WTC11 (cell line): ENCODE results near the gene WDR49. TPM values are rescaled to one million over a fixed set of nuclear protein-coding genes. Genes with fewer than 3 reads are reported as not detected.

Experiments used
- ATAC-seq: fragments of 200-7000 bp; cut with Tn5 transposase; 2 replicates; pipeline ENCODE4 v1.10.0; 2021; ENCODE audit warnings: mild to moderate bottlenecking, moderate library complexity
- CTCF ChIA-PET: fragments of 300-600 bp; sonication (Branson Sonifier 250); formaldehyde crosslinking; loops from one replicate; lab custom pipeline; 2021; ENCODE audit warnings: antibody characterized with exemption; lab: Charles Lee
- POLR2A ChIA-PET: fragments of 350-600 bp; sonication (Branson Sonifier 250); formaldehyde crosslinking; loops from one replicate; lab custom pipeline; 2021; ENCODE audit warnings: antibody characterized with exemption; lab: Charles Lee
- DNase-seq: peaks from one replicate; pipeline ENCODE4 v3.0.0; 2021; ENCODE audit warnings: low spot score
- H3K27ac Mint-ChIP-seq: 2 replicates; pipeline ENCODE4 v1.8.0; 2021; ENCODE audit warnings: mixed read lengths
- H3K27me3 Mint-ChIP-seq: 2 replicates; pipeline ENCODE4 v1.8.0; 2021; ENCODE audit warnings: low read depth, mild to moderate bottlenecking, moderate library complexity, mixed read lengths
- H3K36me3 Mint-ChIP-seq: 2 replicates; pipeline ENCODE4 v1.8.0; 2021; ENCODE audit warnings: mixed read lengths
- H3K4me1 Mint-ChIP-seq: 2 replicates; pipeline ENCODE4 v1.8.0; 2022; ENCODE audit warnings: mixed read lengths
- H3K4me3 Mint-ChIP-seq: 2 replicates; pipeline ENCODE4 v1.8.0; 2021; ENCODE audit warnings: mild to moderate bottlenecking, moderate library complexity, mixed read lengths
- H3K9me3 Mint-ChIP-seq: 2 replicates; pipeline ENCODE4 v1.8.0; 2021; ENCODE audit warnings: mixed read lengths
- AR ChIP-seq: fragments of 250-450 bp; sonication (Bioruptor Pico); IDR thresholded peaks from 2 replicates; pipeline ENCODE4 v1.9.0; 2021; ENCODE audit warnings: mild to moderate bottlenecking
- ARID4B ChIP-seq: sonication (generic); formaldehyde crosslinking; IDR thresholded peaks from 2 replicates; pipeline ENCODE4 v1.8.0; 2023; ENCODE audit warnings: missing genetic modification reagents, mild to moderate bottlenecking, borderline replicate concordance
- FOXP4 ChIP-seq: sonication (generic); formaldehyde crosslinking; IDR thresholded peaks from 2 replicates; pipeline ENCODE4 v1.8.0; 2022; ENCODE audit warnings: mild to moderate bottlenecking, missing genetic modification reagents
- HMGA2 ChIP-seq: fragments of 250-450 bp; sonication (Bioruptor Pico); IDR thresholded peaks from 2 replicates; pipeline ENCODE4 v1.4.0; 2021; ENCODE audit warnings: mild to moderate bottlenecking, moderate library complexity
- IRF2 ChIP-seq: sonication (generic); formaldehyde crosslinking; IDR thresholded peaks from 2 replicates; pipeline ENCODE4 v1.8.0; 2022; ENCODE audit warnings: low read depth, missing genetic modification reagents, borderline replicate concordance
- JAZF1 ChIP-seq: fragments of 250-450 bp; sonication (Bioruptor Pico); IDR thresholded peaks from 2 replicates; pipeline ENCODE4 v1.9.0; 2021; ENCODE audit warnings: moderate library complexity, mild to moderate bottlenecking, inconsistent platforms
- JUN ChIP-seq: sonication (generic); formaldehyde crosslinking; IDR thresholded peaks from 2 replicates; pipeline ENCODE4 v1.8.0; 2023; ENCODE audit warnings: mild to moderate bottlenecking, missing genetic modification reagents
- NFYB ChIP-seq: sonication (generic); formaldehyde crosslinking; conservative IDR thresholded peaks from 2 replicates; pipeline ENCODE4 v1.8.0; 2022; ENCODE audit warnings: low read depth, missing genetic modification reagents
- OVOL2 ChIP-seq: fragments of 250-450 bp; sonication (Bioruptor Pico); IDR thresholded peaks from 2 replicates; pipeline ENCODE4 v1.9.0; 2021; ENCODE audit warnings: mild to moderate bottlenecking, borderline replicate concordance
- RORB ChIP-seq: fragments of 250-450 bp; sonication (Bioruptor Pico); IDR thresholded peaks from 2 replicates; pipeline ENCODE4 v1.9.0; 2021; ENCODE audit warnings: mild to moderate bottlenecking
- TCF7 ChIP-seq: sonication (generic); formaldehyde crosslinking; IDR thresholded peaks from 2 replicates; pipeline ENCODE4 v1.8.0; 2022; ENCODE audit warnings: mild to moderate bottlenecking, low read depth, missing genetic modification reagents, moderate library complexity
- ZNF219 ChIP-seq: sonication (generic); formaldehyde crosslinking; IDR thresholded peaks from 2 replicates; pipeline ENCODE4 v1.8.0; 2023; ENCODE audit warnings: missing genetic modification reagents, mild to moderate bottlenecking, borderline replicate concordance
- ZNF232 ChIP-seq: sonication (generic); formaldehyde crosslinking; IDR thresholded peaks from 2 replicates; pipeline ENCODE4 v1.8.0; 2022; ENCODE audit warnings: mild to moderate bottlenecking, missing genetic modification reagents
- ZNF263 ChIP-seq: sonication (generic); formaldehyde crosslinking; IDR thresholded peaks from 2 replicates; pipeline ENCODE4 v1.8.1; 2022; ENCODE audit warnings: low read depth, mild to moderate bottlenecking, moderate library complexity, missing genetic modification reagents
- total RNA-seq: library from RNA; stranded (reverse); gene quantifications from 3 replicates; pipeline ENCODE4 v1.2.3, GENCODE V29; 2021
- TF ChIP-seq, protein P1 (sequence below): sonication (generic); formaldehyde crosslinking; IDR thresholded peaks from 2 replicates; pipeline ENCODE4 v1.8.1; 2022; ENCODE audit warnings: low read depth, missing genetic modification reagents, borderline replicate concordance
- TF ChIP-seq, protein P2 (sequence below): fragments of 250-450 bp; sonication (Bioruptor Pico); IDR thresholded peaks from 2 replicates; pipeline ENCODE4 v1.8.0; 2021; ENCODE audit warnings: mild to moderate bottlenecking
- TF ChIP-seq, protein P3 (sequence below): sonication (generic); formaldehyde crosslinking; IDR thresholded peaks from 2 replicates; pipeline ENCODE4 v1.8.1; 2023; ENCODE audit warnings: mild to moderate bottlenecking, missing genetic modification reagents, moderate library complexity
- TF ChIP-seq, protein P4 (sequence below): sonication (generic); formaldehyde crosslinking; IDR thresholded peaks from 2 replicates; pipeline ENCODE4 v1.8.1; 2022; ENCODE audit warnings: mild to moderate bottlenecking, missing genetic modification reagents, moderate library complexity, borderline replicate concordance

Gene WDR49
- total RNA-seq, 1 experiment from 2014 or later = 0.92 TPM

DNA sequence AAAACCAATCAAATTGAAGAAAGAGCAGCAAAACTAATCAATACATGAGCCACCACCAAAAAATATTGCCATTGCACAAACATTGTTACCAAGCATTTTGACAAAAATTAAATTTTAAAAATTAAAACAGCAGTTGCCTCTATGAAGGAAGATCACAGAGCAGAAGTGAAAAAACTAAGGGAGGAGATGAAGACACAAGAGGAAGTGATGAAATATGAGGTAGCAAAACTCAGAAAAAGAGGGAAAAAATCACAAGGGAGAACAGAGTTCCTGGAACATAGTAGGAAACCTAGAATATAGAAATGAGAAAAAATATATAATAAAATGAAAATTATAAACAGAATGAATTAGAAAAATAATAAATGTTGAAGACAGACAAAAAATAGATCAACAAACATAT is 172.6 kb downstream of the WDR49 start:
- POLR2A ChIA-PET = no interaction called here

DNA sequence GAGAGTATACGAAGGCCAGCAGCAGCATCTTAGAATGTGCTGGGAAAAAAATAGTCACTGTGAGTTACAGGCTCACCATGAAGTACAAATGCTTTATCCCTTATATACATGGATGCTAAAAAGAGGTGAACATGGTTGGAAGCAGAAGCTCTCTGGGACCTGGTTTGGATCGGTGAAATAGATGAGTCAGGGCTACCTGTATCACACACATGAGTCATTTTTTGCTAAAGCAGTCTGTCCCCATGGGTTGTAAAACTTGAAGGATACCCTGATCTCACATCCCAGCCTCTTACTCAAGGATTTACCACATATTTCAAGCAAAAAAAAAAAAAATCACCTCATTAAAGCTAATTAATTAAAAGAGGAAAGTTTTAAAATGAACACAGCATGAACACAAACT is 173.0 kb downstream of the WDR49 start:
- no peaks in the 10 kb centered on the region for H3K27me3 Mint-ChIP-seq
- POLR2A ChIA-PET = interaction anchor here (0.7 kb wide), 1 partner anchor 1502 kb away, joined by 5 read pairs; no protein-coding TSS in a partner anchor
- TF ChIP-seq ARID4B = no peak
- no peak for TF ChIP-seq ZNF219
- TF ChIP-seq, protein P1, sequence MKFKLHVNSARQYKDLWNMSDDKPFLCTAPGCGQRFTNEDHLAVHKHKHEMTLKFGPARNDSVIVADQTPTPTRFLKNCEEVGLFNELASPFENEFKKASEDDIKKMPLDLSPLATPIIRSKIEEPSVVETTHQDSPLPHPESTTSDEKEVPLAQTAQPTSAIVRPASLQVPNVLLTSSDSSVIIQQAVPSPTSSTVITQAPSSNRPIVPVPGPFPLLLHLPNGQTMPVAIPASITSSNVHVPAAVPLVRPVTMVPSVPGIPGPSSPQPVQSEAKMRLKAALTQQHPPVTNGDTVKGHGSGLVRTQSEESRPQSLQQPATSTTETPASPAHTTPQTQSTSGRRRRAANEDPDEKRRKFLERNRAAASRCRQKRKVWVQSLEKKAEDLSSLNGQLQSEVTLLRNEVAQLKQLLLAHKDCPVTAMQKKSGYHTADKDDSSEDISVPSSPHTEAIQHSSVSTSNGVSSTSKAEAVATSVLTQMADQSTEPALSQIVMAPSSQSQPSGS (CRISPR knock-in tag) = no peak
- no peak for TF ChIP-seq ZNF232 (CRISPR knock-in tag)
- no peak for TF ChIP-seq IRF2 (CRISPR knock-in tag)
- TF ChIP-seq NFYB (CRISPR knock-in tag) = no peak
- TF ChIP-seq JUN (CRISPR knock-in tag) = no peak
- no peak for TF ChIP-seq HMGA2 (CRISPR knock-in tag)
- TF ChIP-seq, protein P2, sequence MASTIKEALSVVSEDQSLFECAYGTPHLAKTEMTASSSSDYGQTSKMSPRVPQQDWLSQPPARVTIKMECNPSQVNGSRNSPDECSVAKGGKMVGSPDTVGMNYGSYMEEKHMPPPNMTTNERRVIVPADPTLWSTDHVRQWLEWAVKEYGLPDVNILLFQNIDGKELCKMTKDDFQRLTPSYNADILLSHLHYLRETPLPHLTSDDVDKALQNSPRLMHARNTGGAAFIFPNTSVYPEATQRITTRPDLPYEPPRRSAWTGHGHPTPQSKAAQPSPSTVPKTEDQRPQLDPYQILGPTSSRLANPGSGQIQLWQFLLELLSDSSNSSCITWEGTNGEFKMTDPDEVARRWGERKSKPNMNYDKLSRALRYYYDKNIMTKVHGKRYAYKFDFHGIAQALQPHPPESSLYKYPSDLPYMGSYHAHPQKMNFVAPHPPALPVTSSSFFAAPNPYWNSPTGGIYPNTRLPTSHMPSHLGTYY = no peak

More for the DNA sequence above, 172.6 kb downstream of the WDR49 start:
- no peaks in the 10 kb centered on the region for H3K4me1 Mint-ChIP-seq
- no peaks in the 10 kb centered on the region for H3K36me3 Mint-ChIP-seq
- H3K4me3 Mint-ChIP-seq = no peak overlapping the region
- ATAC-seq (no peak), DNase-seq (no peak)
- TF ChIP-seq RORB (CRISPR knock-in tag) (no peak), JAZF1 (CRISPR knock-in tag) (no peak), TCF7 (no peak), ZNF263 (CRISPR knock-in tag) (no peak), FOXP4 (CRISPR knock-in tag) (no peak), AR (CRISPR knock-in tag) (no peak), OVOL2 (CRISPR knock-in tag) (no peak)
- TF ChIP-seq, protein P3, sequence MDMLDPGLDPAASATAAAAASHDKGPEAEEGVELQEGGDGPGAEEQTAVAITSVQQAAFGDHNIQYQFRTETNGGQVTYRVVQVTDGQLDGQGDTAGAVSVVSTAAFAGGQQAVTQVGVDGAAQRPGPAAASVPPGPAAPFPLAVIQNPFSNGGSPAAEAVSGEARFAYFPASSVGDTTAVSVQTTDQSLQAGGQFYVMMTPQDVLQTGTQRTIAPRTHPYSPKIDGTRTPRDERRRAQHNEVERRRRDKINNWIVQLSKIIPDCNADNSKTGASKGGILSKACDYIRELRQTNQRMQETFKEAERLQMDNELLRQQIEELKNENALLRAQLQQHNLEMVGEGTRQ (CRISPR knock-in tag) = no peak
- TF ChIP-seq, protein P4, sequence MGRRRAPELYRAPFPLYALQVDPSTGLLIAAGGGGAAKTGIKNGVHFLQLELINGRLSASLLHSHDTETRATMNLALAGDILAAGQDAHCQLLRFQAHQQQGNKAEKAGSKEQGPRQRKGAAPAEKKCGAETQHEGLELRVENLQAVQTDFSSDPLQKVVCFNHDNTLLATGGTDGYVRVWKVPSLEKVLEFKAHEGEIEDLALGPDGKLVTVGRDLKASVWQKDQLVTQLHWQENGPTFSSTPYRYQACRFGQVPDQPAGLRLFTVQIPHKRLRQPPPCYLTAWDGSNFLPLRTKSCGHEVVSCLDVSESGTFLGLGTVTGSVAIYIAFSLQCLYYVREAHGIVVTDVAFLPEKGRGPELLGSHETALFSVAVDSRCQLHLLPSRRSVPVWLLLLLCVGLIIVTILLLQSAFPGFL = no peak
- CTCF ChIA-PET = no interaction called here
- peaks cover 2% of the 10 kb centered on the region for H3K9me3 Mint-ChIP-seq
- H3K27ac Mint-ChIP-seq = no peak overlapping the region
- no peaks in the 10 kb centered on the region for H3K27me3 Mint-ChIP-seq

More for the DNA sequence above, 173.0 kb downstream of the WDR49 start:
- no peaks in the 10 kb centered on the region for H3K36me3 Mint-ChIP-seq
- ATAC-seq = no peak
- H3K27ac Mint-ChIP-seq = no peak overlapping the region
- no peak for DNase-seq
- CTCF ChIA-PET = no interaction called here
- H3K9me3 Mint-ChIP-seq = no peaks in the 10 kb centered on the region
- H3K4me3 Mint-ChIP-seq = no peak overlapping the region
- no peaks in the 10 kb centered on the region for H3K4me1 Mint-ChIP-seq
